Left lung (tissue), 10 donors: ENCODE measurements around the gene DDI2. TPM values are rescaled to one million over a fixed set of nuclear protein-coding genes. Genes with fewer than 3 reads are reported as not detected.
A peak's percentile ranks its signal among the peaks of the same experiment; 100 is the strongest.

Source experiments
- ATAC-seq: fragments of 200-7000 bp; cut with Tn5 transposase; one replicate; pipeline ENCODE4 v1.9.1; 2020; ENCODE audit warnings: moderate library complexity
- DNase-seq, 4 donors: peaks; one replicate each; pipeline ENCODE4 v3.0.0-alpha.2; 2013 to 2020
- H3K27ac ChIP-seq, 2 donors: fragments of 200-600 bp; sonication (generic) in 1 of 2; one replicate each; pipeline versions ENCODE4 v1.5.0 to v1.8.0; 2020 to 2021
- H3K27me3 ChIP-seq, 2 donors: fragments of 200-600 bp; sonication (generic) in 1 of 2; one replicate each; pipeline versions ENCODE4 v1.5.0 to v1.8.0; 2020 to 2021
- H3K36me3 ChIP-seq, 2 donors: fragments of 200-600 bp; sonication (generic) in 1 of 2; one replicate each; pipeline versions ENCODE4 v1.5.0 to v1.8.0; 2020 to 2021
- H3K4me1 ChIP-seq, 2 donors: fragments of 200-600 bp; one replicate each; pipeline ENCODE4 v1.8.0; 2021
- H3K4me3 ChIP-seq, 2 donors: fragments of 200-600 bp; sonication (generic) in 1 of 2; one replicate each; pipeline versions ENCODE4 v1.5.0 to v1.8.0; 2020 to 2021; ENCODE audit warnings: mild to moderate bottlenecking in 1 of 2
- H3K9me3 ChIP-seq, 2 donors: fragments of 200-600 bp; sonication (generic) in 1 of 2; one replicate each; pipeline versions ENCODE4 v1.5.0 to v1.8.0; 2020 to 2021
- intact Hi-C, 2 donors: fragments of 100-400 bp; cut with DNase I; formaldehyde crosslinking; loops; one replicate each; pipeline versions ENCODE4 v1.11.2 to v1.14.2; 2022
- polyA plus RNA-seq, 6 donors: library from polyadenylated mRNA; unstranded; fragments of 120-200 nt; gene quantifications; one replicate each; pipeline ENCODE4 v1.2.1, GENCODE V29; 2013; ENCODE audit not compliant: insufficient read length in 6 of 6
- total RNA-seq, 2 donors: library from RNA; stranded (reverse); fragmentation: NEBNext Ultra II Directional; extraction: Animal tissue kit (Norgen Biotek cat#: 25700); gene quantifications; one replicate each; pipeline ENCODE4 v1.2.1, GENCODE V29; 2021
- TF ChIP-seq, protein P1 (sequence below), 2 donors: fragments of 200-600 bp; sonication (generic) in 1 of 2; IDR thresholded peaks; one replicate each; pipeline versions ENCODE4 v1.5.0 to v1.8.0; 2021; ENCODE audit warnings: antibody characterized with exemption in 2 of 2
- donor health status: DM: no; HTN: yes; CAD: no.
- donor health status: DM: no; HTN: no; CAD: no.

DDI2 gene
- total and polyA plus RNA-seq, 8 donors = 20.4 to 37.7 (median 22.6) TPM

DNA sequence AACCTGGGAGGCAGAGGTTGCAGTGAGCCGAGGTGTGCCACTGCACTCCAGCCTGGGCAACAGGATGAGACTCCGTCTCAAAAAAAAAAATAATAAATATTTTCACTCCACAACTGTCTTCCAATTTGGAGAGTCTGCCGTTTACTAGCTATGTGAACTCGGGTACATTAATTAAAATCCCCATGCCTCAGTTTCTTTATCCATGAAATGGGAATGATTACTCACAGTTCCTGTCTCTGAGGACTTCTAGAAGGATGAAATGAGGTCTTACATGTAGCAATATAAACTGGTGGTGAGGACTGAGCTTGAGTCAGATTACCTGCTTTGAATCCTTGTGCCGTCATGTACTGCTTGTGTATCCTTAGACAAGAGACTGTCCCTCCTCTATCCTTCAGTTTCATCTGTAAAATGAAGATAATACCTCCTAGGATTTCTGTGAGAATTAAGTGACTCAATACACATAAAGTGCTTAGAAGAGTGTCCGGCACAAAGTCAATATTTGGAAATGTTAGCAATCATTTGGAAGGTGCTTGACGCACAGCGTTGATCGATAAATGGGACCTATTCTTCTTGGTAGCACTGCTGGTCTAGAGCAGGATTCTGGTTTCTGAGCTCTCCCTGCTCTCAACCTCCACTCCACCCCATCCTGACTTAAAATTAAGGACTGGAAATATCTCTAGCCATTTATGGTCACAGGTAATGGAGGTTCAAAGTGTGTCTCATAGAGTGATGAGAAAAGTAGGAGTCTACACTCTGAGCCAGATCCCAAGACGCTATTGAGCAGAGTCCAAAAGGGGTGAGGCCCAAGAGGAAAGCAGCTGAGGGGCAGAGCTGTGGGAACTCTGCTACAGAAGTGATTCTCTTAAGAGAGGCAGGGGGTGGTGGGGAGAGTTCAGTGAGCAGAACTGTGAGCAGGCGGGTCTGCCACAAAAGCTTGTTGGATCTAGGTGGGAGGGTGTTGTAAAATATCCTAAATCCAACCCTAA is 11.6 kb upstream of the DDI2 start:
- intact Hi-C loops = no loop called here
- Histone ChIP-seq H3K4me1 (peaks cover 0 to 23% of the 10 kb centered on the region in 2 donors), H3K27ac (no peak overlapping the region), H3K9me3 (no peaks in the 10 kb centered on the region), H3K27me3 (no peaks in the 10 kb centered on the region), H3K36me3 (no peaks in the 10 kb centered on the region), H3K4me3 (no peak overlapping the region)
- TF ChIP-seq, protein P1, sequence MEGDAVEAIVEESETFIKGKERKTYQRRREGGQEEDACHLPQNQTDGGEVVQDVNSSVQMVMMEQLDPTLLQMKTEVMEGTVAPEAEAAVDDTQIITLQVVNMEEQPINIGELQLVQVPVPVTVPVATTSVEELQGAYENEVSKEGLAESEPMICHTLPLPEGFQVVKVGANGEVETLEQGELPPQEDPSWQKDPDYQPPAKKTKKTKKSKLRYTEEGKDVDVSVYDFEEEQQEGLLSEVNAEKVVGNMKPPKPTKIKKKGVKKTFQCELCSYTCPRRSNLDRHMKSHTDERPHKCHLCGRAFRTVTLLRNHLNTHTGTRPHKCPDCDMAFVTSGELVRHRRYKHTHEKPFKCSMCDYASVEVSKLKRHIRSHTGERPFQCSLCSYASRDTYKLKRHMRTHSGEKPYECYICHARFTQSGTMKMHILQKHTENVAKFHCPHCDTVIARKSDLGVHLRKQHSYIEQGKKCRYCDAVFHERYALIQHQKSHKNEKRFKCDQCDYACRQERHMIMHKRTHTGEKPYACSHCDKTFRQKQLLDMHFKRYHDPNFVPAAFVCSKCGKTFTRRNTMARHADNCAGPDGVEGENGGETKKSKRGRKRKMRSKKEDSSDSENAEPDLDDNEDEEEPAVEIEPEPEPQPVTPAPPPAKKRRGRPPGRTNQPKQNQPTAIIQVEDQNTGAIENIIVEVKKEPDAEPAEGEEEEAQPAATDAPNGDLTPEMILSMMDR (IDR thresholded peaks at IDR 0.05) = no peak
- no peak for ATAC-seq
- DNase-seq = no peak

DNA sequence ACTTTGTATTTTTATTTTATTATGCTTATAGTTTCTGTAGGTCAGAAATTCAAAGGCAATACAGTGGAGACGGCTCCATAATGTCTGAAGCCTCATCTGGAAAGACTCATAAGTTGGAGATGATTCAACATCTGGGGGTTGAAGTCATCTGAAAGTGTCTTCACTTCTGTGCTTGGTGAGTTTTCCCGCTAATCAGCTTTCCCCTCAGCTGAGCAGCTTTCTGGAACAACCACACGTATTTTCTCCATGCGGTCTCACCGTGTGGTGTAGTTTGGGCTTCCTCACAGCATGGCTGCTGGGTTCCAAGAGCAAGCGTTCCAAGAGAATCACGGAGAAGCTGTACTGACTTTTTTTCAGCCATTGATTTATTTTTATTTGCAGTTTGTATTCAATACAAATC is 7.6 kb upstream of the DDI2 start:
- intact Hi-C loops = no loop called here

DNA sequence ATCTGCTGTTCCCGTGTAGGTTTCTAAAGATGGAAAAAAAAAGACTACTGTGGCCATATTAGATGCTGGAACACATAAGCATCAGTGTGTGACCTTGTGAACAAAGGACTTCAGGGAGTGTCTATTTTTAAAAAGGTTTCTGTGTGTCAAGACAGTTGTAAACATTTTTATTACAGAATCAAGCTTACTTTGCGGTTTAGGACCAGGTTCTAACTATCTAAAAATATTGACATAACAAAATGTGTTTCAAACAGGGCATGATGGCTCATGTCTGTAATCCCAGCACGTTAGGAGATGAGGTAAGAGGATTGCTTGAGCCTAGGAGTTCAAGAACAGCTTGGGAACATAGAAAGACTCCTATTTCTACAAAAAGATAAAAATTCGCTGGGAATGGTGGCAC is 7.1 kb upstream of the DDI2 start:
- intact Hi-C loops = no loop called here
- ATAC-seq = no peak

More for the DNA sequence above, 7.6 kb upstream of the DDI2 start:
- DNase-seq (no peak), ATAC-seq (no peak)
- TF ChIP-seq, protein P1 (IDR thresholded peaks at IDR 0.05) = no peak
- H3K9me3 ChIP-seq = no peaks in the 10 kb centered on the region
- no peak overlapping the region for H3K27ac ChIP-seq
- H3K27me3 ChIP-seq = no peaks in the 10 kb centered on the region
- H3K4me1 ChIP-seq = no peaks in the 10 kb centered on the region
- no peaks in the 10 kb centered on the region for H3K36me3 ChIP-seq
- H3K4me3 ChIP-seq = no peak overlapping the region

DNA sequence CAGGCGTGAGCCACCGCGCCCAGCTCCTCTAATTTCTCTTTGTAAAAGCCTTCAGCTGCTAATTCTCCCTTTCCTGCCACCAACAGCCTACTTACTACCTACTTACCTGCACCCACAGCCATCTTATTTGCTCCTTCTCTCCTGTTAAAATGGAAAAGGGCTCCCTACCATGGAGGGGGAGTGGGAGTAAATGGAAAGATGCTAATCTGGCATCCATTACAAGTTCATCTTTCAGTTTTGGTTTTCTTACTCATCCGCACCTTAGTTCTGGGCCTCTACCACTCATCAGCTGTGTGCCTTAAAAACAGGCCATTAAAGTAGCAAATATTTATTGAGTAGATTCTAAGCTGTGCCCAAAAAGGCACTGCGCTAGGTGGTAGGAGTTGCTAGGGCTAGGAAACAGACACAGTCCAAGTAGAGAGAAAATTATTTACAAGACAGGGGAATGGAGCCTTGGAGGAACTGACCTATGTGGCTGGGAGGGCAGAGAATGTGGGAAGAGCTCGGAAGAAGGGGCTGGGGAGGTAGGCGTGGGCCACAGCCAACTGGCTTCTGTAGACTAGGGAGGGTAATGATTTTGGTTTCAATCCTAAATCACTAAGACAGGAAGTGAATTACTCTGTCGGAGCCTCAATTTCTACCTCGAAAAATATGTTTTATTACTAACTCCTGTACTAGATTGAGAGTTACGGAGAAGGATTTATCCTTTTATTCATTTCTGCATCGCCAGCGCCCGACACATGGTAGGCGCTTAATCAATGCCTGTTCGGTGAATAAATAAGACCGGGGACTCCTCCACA is 685 bp upstream of the DDI2 start:
- no peak for DNase-seq
- peak; percentile 4 for ATAC-seq
- H3K27me3 ChIP-seq = no peaks in the 10 kb centered on the region
- H3K9me3 ChIP-seq = no peaks in the 10 kb centered on the region
- H3K4me1 ChIP-seq = peaks cover 19 to 45% of the 10 kb centered on the region in 2 donors
- H3K27ac ChIP-seq = peak overlapping the region; percentile 89 to 98
- peak overlapping the region; percentile 15 to 92 for H3K4me3 ChIP-seq
- H3K36me3 ChIP-seq = no peaks in the 10 kb centered on the region
- TF ChIP-seq, protein P1 (IDR thresholded peaks at IDR 0.05) = no peak
- intact Hi-C loops = no loop called here

More for the DNA sequence above, 7.1 kb upstream of the DDI2 start:
- H3K36me3 ChIP-seq = no peaks in the 10 kb centered on the region
- no peaks in the 10 kb centered on the region for H3K9me3 ChIP-seq
- DNase-seq = no peak
- no peak overlapping the region for H3K27ac ChIP-seq
- H3K27me3 ChIP-seq = no peaks in the 10 kb centered on the region
- no peak overlapping the region for H3K4me3 ChIP-seq
- H3K4me1 ChIP-seq = no peaks in the 10 kb centered on the region
- TF ChIP-seq, protein P1 (IDR thresholded peaks at IDR 0.05) = no peak
